HEK293 (cell line): Measurements from ENCODE around the gene SMIM8.
"Not testable (repeated sequence)": the region's sequence is repeated elsewhere in the genome, so short reads cannot be mapped to it uniquely, and the experiment has no call there.

Experiments used
- CTCF ChIA-PET: fragments of 350-600 bp; formaldehyde crosslinking; extraction: SDS; loops from one replicate; lab custom pipeline; 2021; ENCODE audit warnings: antibody characterized with exemption; lab: Yijun Ruan, JAX
- POLR2A ChIA-PET: fragments of 300-600 bp; formaldehyde crosslinking; extraction: SDS; loops from one replicate; lab custom pipeline; 2020; ENCODE audit warnings: antibody characterized with exemption, inconsistent platforms; lab: Yijun Ruan, JAX
- H3K27ac ChIP-seq: fragments of 200-500 bp; sonication (Bioruptor generic); 2 replicates; pipeline ENCODE4 v1.5.1; 2014; ENCODE audit warnings: low read depth, low read length, control low read depth, inconsistent platforms; ENCODE audit errors: extremely low read depth
- H3K36me3 ChIP-seq, 2 experiments: fragments of 200-500 bp in 1 of 2; sonication (Bioruptor generic) in 1 of 2; 1 replicate in 1 of 2; 2 replicates in 1 of 2; pipeline ENCODE4 v1.5.1; 2014 to 2017; ENCODE audit warnings: inconsistent platforms in 2 of 2, low read length in 2 of 2; ENCODE audit not compliant: control insufficient read depth in 2 of 2, insufficient read depth in 1 of 2
- H3K4me1 ChIP-seq: fragments of 200-500 bp; sonication (Bioruptor generic); 2 replicates; pipeline ENCODE4 v1.5.1; 2014; ENCODE audit warnings: mild to moderate bottlenecking, low read length, inconsistent platforms; ENCODE audit not compliant: control insufficient read depth, insufficient read depth
- H3K4me3 ChIP-seq: 2 replicates; pipeline ENCODE4 v1.5.1; 2011; ENCODE audit warnings: low read depth, mild to moderate bottlenecking, control low read depth, low read length, moderate library complexity
- H3K9me3 ChIP-seq: fragments of 200-500 bp; sonication (Bioruptor generic); 2 replicates; pipeline ENCODE4 v1.5.1; 2014; ENCODE audit warnings: low read depth, low read length, inconsistent platforms; ENCODE audit not compliant: control insufficient read depth, insufficient read depth
- BCL11A ChIP-seq: fragments of 450-650 bp; formaldehyde crosslinking; IDR thresholded peaks from 2 replicates; pipeline ENCODE4 v1.5.1; 2016; ENCODE audit warnings: low read depth, missing biosample characterization, missing genetic modification characterization
- EGR2 ChIP-seq: fragments of 450-650 bp; formaldehyde crosslinking; IDR thresholded peaks from 2 replicates; pipeline ENCODE4 v1.5.1; 2016; ENCODE audit warnings: low read depth, missing biosample characterization, missing genetic modification characterization
- GLIS2 ChIP-seq: fragments of 450-650 bp; formaldehyde crosslinking; IDR thresholded peaks from 2 replicates; pipeline ENCODE4 v1.5.1; 2016; ENCODE audit warnings: missing biosample characterization, missing genetic modification characterization
- KLF1 ChIP-seq: fragments of 450-650 bp; formaldehyde crosslinking; IDR thresholded peaks from 2 replicates; pipeline ENCODE4 v1.5.1; 2016; ENCODE audit warnings: missing biosample characterization, missing genetic modification characterization
- KLF9 ChIP-seq: fragments of 450-650 bp; formaldehyde crosslinking; IDR thresholded peaks from 2 replicates; pipeline ENCODE4 v1.5.1; 2016; ENCODE audit warnings: missing biosample characterization, missing genetic modification characterization, low read depth
- PRDM1 ChIP-seq: fragments of 450-650 bp; formaldehyde crosslinking; IDR thresholded peaks from 2 replicates; pipeline ENCODE4; 2016; ENCODE audit warnings: missing biosample characterization, missing genetic modification characterization
- SCRT2 ChIP-seq: fragments of 450-650 bp; formaldehyde crosslinking; IDR thresholded peaks from 2 replicates; pipeline ENCODE4 v1.5.1; 2016; ENCODE audit warnings: missing biosample characterization, missing genetic modification characterization
- SP7 ChIP-seq: fragments of 450-650 bp; formaldehyde crosslinking; IDR thresholded peaks from 2 replicates; pipeline ENCODE4 v1.5.1; 2016; ENCODE audit warnings: missing biosample characterization, missing genetic modification characterization
- ZNF155 ChIP-seq: fragments of 450-650 bp; formaldehyde crosslinking; IDR thresholded peaks from 2 replicates; pipeline ENCODE4 v1.5.1; 2016; ENCODE audit warnings: missing biosample characterization, missing genetic modification characterization
- ZNF239 ChIP-seq: fragments of 450-650 bp; formaldehyde crosslinking; IDR thresholded peaks from 2 replicates; pipeline ENCODE4 v1.5.1; 2016; ENCODE audit warnings: missing biosample characterization, missing genetic modification characterization
- ZNF274 ChIP-seq, 2 experiments: fragments of 200-500 bp in 1 of 2; fragments of 450-650 bp in 1 of 2; sonication (Bioruptor generic) in 1 of 2; formaldehyde crosslinking in 1 of 2; IDR thresholded peaks; 2 replicates each; pipeline versions ENCODE4 v1.5.1 to v1.6.1; 2014 to 2016; ENCODE audit warnings: borderline replicate concordance in 1 of 2, inconsistent platforms in 1 of 2, low read length in 1 of 2, missing biosample characterization in 1 of 2, missing genetic modification characterization in 1 of 2
- ZNF366 ChIP-seq: fragments of 450-650 bp; formaldehyde crosslinking; conservative IDR thresholded peaks from 2 replicates; pipeline ENCODE4 v1.5.1; 2016; ENCODE audit warnings: missing biosample characterization, missing genetic modification characterization
- ZNF48 ChIP-seq: fragments of 450-650 bp; formaldehyde crosslinking; IDR thresholded peaks from 2 replicates; pipeline ENCODE4 v1.5.1; 2016; ENCODE audit warnings: missing biosample characterization, missing genetic modification characterization
- ZNF513 ChIP-seq: fragments of 450-650 bp; IDR thresholded peaks from 2 replicates; pipeline ENCODE4 v1.5.1; 2018; ENCODE audit warnings: missing biosample characterization, missing genetic modification characterization
- ZNF521 ChIP-seq: fragments of 450-650 bp; formaldehyde crosslinking; IDR thresholded peaks from 2 replicates; pipeline ENCODE4 v1.5.1; 2017; ENCODE audit warnings: missing biosample characterization, mild to moderate bottlenecking, missing genetic modification characterization
- ZNF776 ChIP-seq: fragments of 450-650 bp; formaldehyde crosslinking; IDR thresholded peaks from 2 replicates; pipeline ENCODE4 v1.5.0; 2017; ENCODE audit warnings: missing biosample characterization, missing genetic modification characterization, borderline replicate concordance
- TF ChIP-seq, protein P1 (sequence below): fragments of 450-650 bp; formaldehyde crosslinking; IDR thresholded peaks from 2 replicates; pipeline ENCODE4 v1.5.1; 2016; ENCODE audit warnings: missing biosample characterization, missing genetic modification characterization

SMIM8 gene

DNA sequence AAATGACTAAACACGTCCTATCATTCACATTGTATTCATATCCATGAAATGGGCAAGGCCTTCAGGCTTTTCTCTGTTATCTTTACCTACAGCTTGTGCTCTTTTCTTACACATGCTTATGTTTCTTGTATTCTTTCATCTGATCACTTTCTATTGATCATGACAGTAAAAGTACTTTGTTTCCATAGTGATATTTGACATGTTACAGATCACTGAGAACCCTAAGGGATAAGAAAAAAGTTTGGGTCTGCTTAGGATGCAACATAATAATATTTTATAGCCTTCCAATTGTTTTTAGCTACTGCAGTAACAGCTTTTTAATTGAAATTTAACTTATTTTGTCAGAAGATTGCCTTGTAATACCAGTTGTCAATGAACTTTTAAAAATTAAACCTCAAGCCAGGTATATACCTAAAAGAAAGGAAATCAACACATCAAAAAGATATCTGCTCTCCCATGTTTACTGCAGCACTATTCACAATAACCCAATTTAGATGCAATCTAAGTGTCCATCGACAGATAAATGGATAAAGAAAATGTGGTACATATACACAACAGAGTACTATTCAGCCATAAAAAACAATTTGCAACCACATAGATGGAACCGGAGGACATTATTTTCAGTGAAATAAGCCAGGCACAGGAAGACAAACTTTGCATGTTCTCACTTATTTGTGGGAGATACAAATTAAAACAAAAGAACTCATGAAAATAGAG, 3.0 kb upstream of the SMIM8 start (continued):
- TF ChIP-seq ZNF274 (IDR thresholded peaks at IDR 0.05; ENCODE audit: low read length) (no peak), ZNF274 (tag by site-specific recombination; IDR thresholded peaks at IDR 0.05; ENCODE audit: borderline replicate concordance) (no peak), ZNF521 (tag by site-specific recombination) (no peak), ZNF513 (tag by site-specific recombination) (no peak), ZNF155 (tag by site-specific recombination) (no peak), KLF9 (tag by site-specific recombination) (no peak), KLF1 (no peak), ZNF239 (no peak), BCL11A (tag by site-specific recombination) (no peak)
- TF ChIP-seq, all 188 proteins: peak for 0

DNA sequence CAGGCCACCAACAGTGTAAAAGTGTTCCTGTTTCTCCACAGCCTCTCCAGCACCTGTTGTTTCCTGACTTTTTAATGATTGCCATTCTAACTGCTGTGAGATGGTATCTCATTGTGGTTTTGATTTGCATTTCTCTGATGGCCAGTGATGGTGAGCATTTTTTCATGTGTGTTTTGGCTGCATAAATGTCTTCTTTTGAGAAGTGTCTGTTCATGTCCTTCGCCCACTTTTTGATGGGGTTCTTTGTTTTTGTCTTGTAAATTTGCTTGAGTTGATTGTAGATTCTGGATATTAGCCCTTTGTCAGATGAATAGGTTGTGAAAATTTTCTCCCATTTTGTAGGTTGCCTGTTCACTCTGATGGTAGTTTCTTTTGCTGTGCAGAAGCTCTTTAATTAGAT, 1.5 kb downstream of the SMIM8 start:
- CTCF ChIA-PET, POLR2A ChIA-PET, H3K4me1 ChIP-seq, H3K27ac ChIP-seq, H3K4me3 ChIP-seq, H3K36me3 ChIP-seq, H3K9me3 ChIP-seq: not testable (repeated sequence)

DNA sequence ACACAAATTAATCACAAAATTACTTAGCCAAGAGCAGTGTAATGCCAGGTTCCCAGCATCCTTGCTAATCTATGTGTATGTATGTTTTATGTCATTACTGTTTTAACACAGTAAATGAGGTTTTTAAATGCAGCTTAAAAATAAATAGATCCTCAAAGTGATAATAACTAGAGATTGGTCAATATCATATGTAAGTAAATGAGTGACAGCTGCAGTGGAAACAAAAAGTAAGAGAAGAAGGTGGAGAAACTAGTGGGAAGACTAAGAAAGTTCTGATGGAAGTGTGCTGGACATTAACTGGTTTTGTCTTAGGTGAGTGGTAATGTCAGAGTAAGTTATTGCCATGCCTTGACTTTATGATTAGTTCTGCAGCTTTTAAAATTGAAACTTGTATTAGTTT, 8.6 kb downstream of the SMIM8 start:
- Histone ChIP-seq H3K9me3 (no peaks in the 10 kb centered on the region), H3K27ac (no peak overlapping the region), H3K4me1 (peaks cover 3% of the 10 kb centered on the region; the same call in 1 of the 2 replicates), H3K36me3 (no peaks in the 10 kb centered on the region), H3K4me3 (no peak overlapping the region)
- POLR2A ChIA-PET, result no interaction called here
- CTCF ChIA-PET, result interaction anchor here (0.6 to 1.6 kb wide), 6 partner anchors 8 to 1804 kb away, joined by 3 to 5 read pairs (median 4); partner anchors contain the start of gene SMIM8
- TF ChIP-seq SP7 (tag by site-specific recombination) (no peak), ZNF48 (tag by site-specific recombination) (no peak), ZNF776 (no peak), PRDM1 (tag by site-specific recombination) (0 out of 2 replicates have a peak, but pooled peaks have one; percentile 38), ZNF366 (no peak), SCRT2 (no peak)
- TF ChIP-seq, protein P1, sequence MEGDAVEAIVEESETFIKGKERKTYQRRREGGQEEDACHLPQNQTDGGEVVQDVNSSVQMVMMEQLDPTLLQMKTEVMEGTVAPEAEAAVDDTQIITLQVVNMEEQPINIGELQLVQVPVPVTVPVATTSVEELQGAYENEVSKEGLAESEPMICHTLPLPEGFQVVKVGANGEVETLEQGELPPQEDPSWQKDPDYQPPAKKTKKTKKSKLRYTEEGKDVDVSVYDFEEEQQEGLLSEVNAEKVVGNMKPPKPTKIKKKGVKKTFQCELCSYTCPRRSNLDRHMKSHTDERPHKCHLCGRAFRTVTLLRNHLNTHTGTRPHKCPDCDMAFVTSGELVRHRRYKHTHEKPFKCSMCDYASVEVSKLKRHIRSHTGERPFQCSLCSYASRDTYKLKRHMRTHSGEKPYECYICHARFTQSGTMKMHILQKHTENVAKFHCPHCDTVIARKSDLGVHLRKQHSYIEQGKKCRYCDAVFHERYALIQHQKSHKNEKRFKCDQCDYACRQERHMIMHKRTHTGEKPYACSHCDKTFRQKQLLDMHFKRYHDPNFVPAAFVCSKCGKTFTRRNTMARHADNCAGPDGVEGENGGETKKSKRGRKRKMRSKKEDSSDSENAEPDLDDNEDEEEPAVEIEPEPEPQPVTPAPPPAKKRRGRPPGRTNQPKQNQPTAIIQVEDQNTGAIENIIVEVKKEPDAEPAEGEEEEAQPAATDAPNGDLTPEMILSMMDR, result no peak

DNA sequence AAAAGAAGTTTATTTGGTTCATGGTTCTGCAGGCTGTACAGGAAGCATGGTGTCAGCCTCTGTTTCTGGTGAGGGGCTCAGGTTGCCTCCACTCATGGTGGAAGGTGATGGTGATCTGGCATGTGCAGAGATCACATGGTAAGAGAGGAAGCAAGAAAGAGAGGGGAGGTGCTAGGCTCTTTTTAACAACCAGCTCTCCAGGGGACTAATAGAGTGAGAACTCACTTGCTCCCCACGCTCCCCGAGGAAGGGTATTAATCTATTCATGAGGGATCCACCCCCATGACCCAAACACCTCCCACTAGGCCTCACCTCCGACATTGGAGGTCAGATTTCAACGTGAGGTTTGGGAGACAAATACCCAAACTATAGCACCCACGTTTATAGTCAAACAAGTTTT, 10.6 kb downstream of the SMIM8 start:
- POLR2A ChIA-PET, result no interaction called here
- no peaks in the 10 kb centered on the region for H3K9me3 ChIP-seq
- H3K36me3 ChIP-seq, result no peaks in the 10 kb centered on the region
- 0 out of 2 replicates have a peak, but pooled peaks have one; percentile 12 for TF ChIP-seq EGR2
- TF ChIP-seq GLIS2 (tag by site-specific recombination), result no peak
- H3K27ac ChIP-seq, result no peak overlapping the region
- CTCF ChIA-PET, result no interaction called here
- peaks cover 3% of the 10 kb centered on the region; the same call in 1 of the 2 replicates for H3K4me1 ChIP-seq
- no peak overlapping the region for H3K4me3 ChIP-seq
